ENCODE measurements around the gene NEUROG3.
"Not testable (repeated sequence)": the region's sequence is repeated elsewhere in the genome, so short reads cannot be mapped to it uniquely, and the experiment has no call there.

Gene NEUROG3

GRCh38 chr10:69571618-69572158 is 1.5 kb downstream of the NEUROG3 start:
- no peak for DNase-seq (ENCODE audit: low spot score)

- no peak for DNase-seq (ENCODE audit: low spot score)
Observed at GRCh38 chr10:69570050-69570816, 3.0 kb downstream of the NEUROG3 start.

GRCh38 chr10:69569396-69569934 is 3.8 kb downstream of the NEUROG3 start:
- no peak for DNase-seq (ENCODE audit: low spot score)

DNA sequence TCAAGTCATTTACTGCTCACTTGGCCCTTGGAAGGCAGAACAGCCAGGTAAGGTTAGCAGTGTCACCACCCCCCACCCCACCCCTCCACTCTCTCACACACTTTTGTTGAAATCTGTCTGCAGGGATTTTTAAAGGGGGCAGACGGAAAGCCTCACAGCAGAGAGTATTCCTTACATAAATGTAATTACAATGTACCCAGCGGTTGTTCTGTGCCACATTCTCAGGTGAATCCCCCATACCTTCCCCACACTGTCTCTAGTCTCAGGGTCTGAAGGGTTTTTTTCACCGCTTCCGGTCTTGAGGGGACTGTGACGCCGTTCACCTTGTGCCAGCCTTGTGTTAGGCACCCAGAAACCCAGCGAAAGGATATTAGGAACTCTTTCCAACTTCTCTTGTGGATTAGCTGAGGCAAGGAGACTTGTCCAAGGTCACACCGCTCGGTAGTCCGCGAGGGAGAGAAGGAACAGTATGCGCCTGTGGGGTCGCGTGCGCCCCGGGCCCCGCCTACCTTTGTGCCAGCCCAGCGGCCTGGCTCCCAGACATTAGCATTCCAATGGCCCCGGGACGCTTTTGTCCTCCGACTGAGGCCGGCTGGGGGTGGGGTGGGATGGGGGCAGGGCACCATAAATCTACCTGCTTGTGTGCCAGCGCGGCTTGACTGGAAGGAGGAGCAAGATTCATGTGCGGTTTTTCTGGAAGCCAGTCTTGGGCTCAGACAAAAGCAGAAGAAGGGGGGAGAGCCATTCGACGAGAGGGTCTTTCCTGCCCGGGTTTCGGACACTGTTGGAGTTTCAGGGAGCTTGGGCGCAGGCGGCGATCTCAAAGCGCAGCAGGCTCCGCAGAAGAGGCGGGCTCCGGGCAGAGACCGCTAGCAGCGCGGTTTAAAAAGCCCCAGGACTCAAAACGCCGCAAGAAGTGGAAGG is 4.5 kb downstream of the NEUROG3 start:
- DNase-seq (ENCODE audit: low spot score), result no peak

DNA sequence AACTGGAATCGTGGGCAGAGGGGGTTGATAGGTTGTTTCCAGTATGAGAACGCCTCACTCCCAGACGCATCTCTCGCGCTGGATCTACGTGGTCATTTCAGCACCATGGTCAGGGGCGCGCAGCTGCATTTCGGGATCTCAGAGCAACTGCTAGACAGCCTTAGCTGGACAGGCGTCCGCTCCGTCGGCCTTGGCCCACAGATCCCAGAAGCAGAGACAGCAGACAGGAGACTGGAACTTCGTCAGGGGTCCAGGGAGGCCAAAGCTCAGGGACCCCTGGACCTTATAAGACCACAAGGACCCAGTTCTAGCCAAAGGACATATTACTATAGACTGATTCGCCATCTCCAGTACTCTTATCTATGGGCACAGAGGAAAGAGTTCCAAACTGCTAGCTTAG is 5.3 kb downstream of the NEUROG3 start:
- DNase-seq (ENCODE audit: low spot score), result no peak

GRCh38 chr10:69562731-69563254 is 10.4 kb downstream of the NEUROG3 start:
- no peak for DNase-seq (ENCODE audit: low spot score)

GRCh38 chr10:69559525-69559924 is 13.7 kb downstream of the NEUROG3 start:
- DNase-seq (ENCODE audit: low spot score), result no peak

DNA sequence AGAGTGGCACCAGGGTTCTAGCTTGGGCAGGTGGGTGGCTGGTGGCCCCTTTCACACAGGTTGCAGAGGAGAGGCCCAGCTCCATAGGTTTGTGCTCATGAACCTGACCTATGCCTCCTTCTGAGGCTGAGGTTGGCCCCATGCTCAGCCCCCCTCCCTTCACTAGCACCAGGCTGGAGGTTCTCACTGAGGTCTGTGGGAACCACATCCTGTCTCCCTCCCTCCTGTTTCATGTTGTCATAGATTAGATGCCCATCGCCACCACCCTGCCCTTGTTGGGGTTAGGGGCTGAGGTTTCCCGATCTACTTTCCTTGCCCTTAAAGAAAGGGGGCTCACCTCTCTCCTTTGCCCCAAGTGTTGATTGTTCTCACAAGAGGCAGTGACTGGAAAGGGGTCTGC is 14.7 kb downstream of the NEUROG3 start:
- peak; percentile 6 for DNase-seq (ENCODE audit: low spot score)

- no peak for DNase-seq (ENCODE audit: low spot score)
Observed at GRCh38 chr10:69554611-69555010, 18.6 kb downstream of the NEUROG3 start.

DNA sequence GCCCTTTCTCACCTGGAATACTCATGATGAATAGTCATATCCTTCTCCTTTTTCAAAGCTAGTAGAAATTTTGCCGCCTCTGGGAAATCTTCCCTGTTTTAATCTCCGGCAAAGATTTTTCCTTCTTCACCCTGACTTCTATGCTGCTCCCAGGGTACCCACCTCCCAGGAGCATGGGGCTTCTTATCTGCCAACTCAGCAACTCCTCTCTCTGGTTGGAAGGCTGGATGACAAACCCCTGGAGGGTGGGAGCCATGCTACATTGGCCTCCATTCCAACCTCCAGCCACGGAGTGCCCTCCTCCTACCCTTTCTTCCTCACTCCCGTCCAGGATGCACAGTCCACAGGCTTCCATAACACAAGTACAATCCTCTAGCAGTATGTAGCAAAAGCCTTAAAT is 19.9 kb downstream of the NEUROG3 start:
- no peak for DNase-seq (ENCODE audit: low spot score)

- no peak for DNase-seq (ENCODE audit: low spot score)
Observed at GRCh38 chr10:69552268-69552667, 21.0 kb downstream of the NEUROG3 start.

DNA sequence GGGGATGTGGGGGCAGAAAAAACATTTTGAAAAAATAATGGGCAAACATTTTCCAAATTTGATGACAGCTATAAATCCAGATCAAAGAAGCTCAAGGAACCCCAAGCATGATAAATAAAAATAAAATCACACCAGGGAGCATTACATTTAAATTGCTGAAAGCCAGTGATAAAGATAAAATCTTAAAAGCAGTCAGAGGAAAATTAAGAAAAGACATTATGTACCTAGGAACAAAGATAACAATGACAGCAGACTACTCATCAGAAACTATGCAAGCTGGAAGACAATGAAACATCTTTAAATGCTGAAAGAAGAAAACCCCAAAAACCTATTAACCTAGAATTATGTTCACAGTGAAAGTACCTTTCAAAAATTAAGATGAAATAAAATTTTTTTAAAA is 23.3 kb downstream of the NEUROG3 start:
- DNase-seq (ENCODE audit: low spot score), result no peak

DNA sequence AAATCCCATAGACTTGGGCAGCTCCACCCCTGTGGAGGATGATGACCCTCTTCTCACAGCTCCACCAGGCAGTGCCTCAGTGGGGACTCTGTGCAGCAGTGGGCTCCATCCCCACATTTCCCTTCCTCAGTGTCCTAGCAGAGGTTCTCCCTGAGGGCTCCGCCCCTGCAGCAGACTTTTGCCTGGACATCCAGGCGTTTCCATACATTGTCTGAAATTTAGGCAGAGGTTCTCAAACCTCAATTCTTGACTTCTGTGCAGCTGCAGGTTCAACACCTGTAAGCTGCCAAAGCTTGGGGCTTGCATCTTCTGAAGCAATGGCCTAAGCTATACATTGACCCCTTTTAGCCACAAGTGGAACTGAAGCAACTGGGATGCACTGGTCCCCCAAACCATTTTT is 31.8 kb downstream of the NEUROG3 start:
- no peak for DNase-seq (ENCODE audit: low spot score)

GRCh38 chr10:69538461-69538860 is 34.8 kb downstream of the NEUROG3 start:
- DNase-seq (ENCODE audit: low spot score), result no peak

- DNase-seq (ENCODE audit: low spot score), result no peak
Observed at GRCh38 chr10:69537449-69537848, 35.8 kb downstream of the NEUROG3 start.

- DNase-seq (ENCODE audit: low spot score), result not testable (repeated sequence)
Observed at GRCh38 chr10:69536521-69536920, 36.7 kb downstream of the NEUROG3 start.

DNA sequence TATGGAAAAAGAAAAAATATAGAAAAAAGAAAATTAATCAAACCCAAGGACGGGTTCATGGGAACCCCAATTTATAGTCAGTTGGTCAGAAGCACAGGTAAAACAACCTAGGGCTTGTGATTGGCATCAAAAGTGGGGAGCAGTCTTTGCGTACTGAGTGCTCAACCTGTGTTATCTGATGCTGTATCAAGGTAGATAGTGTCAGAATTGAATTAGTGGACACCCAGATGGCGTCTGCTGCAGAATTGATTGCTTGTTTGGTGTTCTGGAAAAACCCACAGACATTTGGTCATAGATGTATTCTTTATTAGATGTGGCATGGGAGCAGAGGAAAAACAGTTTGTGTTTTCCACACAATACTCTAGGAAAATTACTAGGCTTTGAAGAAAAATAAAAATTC is 39.6 kb downstream of the NEUROG3 start:
- DNase-seq (ENCODE audit: low spot score), result no peak

DNA sequence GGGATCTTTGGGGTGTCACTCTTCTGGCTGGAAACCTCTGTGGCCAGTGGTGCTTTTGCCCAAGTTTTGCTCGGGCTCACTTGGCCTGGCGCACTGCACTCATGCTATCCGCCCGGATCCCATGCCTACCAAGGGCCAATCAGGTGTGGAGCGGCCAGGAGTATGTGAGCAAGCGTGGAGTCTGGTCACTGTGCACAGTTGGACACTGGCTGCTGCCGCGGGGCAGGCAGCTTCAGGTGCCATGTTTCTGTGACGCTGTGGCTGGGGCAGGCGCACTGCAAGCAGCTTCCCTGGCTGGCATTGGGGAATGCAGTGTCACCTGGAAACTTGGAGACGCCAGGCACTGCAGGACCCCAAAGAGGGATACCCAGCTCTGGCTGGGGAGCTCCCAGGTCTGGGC is 45.3 kb downstream of the NEUROG3 start:
- DNase-seq (ENCODE audit: low spot score), result no peak
